CD4-positive, alpha-beta T cell treated with Interleukin-17A for 1 hour (primary cell): Measurements from ENCODE around the gene EDNRA.

Experiments used
- DNase-seq: peaks from one replicate; pipeline ENCODE4 v3.0.0-alpha.2; 2020

EDNRA gene

DNA sequence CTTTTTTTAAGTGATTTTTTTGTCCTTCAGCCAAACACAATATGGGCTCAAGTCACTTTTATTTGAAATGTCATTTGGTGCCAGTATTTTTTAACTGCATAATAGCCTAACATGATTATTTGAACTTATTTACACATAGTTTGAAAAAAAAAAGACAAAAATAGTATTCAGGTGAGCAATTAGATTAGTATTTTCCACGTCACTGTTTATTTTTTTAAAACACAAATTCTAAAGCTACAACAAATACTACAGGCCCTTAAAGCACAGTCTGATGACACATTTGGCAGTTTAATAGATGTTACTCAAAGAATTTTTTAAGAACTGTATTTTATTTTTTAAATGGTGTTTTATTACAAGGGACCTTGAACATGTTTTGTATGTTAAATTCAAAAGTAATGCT, 62.1 kb downstream of the EDNRA start:
- DNase-seq = no peak

DNA sequence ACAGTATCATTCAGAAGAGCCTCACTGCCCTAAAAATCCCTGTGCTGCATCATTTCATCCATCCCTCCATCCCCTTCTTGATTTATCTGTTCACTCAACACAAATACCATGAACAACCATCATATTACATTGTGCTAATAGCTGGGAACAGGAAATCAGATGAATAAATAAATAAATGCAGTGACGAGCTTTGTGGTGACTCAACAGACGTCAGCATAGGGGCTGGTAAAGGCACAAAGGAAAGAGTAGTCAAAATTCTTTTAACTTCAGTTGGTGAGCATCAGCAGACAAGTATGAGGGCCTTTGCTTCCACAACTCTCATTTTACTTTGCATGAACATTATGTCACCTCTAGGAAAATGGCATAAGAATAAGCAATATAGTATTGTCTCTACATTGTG, 65.5 kb downstream of the EDNRA start:
- DNase-seq = no peak

DNA sequence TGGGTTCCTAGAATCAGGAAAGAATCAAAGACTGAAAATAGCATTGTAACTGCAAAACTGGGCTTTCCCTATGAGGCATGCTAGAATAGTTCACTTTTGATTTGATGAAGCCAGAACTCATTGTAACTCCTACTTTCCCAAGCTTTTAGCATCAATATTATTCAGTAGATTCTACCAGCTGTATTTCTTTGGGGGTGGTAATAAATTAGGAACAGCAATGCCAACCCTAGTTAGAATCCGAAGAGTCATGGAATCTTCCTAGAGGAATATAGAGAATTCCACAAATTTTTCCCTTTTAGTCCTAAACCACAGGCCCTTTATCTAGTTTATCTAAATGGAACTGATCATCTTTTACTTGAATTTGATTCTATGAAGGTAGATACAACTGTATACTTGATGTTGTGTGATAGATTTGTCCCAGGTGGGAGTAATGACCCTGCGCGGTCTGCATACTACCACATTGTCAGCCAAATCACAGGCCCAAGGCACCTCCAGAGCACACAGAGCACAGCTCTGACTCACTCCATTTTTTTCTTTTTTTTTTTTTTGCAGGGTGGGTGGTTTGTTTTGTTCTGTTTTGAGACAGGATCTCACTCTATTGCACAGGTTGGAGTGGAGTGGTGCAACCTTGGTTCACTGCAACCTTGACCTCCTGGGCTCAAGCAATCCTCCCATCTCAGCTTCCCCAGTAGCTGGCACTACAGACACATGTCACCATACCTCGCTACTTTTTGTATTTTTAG, 66.6 kb downstream of the EDNRA start:
- DNase-seq = no peak

DNA sequence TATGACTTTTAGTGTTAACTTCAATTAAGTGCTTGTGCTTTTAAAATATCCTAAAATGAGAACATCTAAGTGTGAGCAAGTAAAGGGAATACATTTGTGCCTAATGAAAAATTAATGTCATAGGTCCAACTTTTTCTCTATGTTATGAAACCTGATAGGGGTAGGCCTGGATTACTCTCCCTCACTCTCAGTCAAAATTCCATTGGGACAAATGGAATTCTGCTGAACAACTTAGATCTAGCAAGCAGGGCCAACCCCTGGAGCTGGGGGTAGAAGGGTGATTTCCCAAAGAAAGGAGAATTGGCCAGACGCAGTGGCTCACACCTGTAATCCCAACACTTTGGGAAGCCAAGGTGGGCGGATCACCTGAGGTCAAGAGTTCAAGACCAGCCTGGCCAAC, 67.4 kb downstream of the EDNRA start:
- no peak for DNase-seq

DNA sequence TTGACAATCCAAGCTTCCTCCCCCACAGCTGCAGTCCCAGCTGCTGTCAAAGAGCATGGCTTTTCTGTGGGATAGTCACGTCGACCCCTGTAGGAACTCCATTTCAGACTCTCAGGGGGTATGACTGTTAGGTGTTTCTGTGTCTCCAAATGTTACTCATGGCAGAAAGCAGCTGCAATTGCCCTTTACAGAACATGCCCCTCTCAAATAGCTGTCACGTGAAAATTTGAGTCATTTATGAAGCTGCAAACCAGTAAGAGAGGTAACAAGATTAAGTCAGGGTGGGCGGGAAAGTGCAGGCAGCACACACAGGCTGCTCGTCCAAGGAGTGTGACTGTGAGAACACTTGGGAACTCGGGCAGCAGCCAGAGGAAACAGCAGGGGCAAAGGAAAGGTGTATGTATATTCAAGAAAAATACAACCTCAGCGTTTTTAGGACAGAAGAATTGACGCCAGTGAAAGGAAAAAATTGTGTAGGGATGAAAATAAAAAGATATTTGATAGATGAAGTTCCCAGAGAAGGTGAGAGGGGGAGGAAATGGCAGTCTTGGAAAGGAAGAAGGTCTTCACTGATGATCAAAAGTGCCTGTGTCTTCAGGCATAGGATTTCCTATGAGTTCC, 69.8 kb downstream of the EDNRA start:
- no peak for DNase-seq

DNA sequence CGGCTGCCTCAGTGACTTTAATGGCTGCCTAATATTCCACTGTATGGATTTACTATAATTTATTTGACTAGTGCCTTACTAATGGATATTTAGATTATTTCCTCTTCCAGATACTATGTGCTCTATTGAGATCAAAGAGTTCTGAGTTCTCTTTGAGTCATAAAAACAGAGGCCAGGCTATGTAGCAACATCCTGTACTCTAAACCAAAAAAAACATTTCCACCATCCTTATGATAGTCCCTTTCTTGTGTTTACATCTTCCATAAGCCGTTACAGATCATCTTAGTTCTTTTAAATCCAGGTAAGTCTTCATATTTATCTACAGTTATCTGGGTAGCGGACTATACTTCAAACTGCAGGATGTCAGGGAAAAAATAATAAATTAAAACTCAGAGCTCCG, 79.7 kb downstream of the EDNRA start:
- no peak for DNase-seq

DNA sequence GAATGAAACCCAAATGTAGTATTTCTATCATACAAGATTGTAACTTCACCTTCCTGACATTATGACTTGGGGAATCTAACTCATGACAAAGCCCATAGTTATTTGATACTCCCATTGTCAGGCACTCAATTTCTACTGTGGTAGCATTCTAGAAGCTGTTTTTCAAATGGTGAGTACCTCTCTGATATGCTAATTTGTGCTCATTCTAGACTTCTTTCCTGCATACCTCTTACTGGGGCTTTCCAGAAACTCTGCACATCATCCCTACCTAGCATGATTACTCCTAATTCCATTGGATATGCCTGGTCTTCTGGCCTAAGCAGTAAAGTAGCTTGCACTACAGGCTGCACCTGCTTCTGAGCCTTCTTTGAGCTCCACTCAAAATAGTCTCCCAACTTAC, 85.9 kb downstream of the EDNRA start:
- DNase-seq = no peak

DNA sequence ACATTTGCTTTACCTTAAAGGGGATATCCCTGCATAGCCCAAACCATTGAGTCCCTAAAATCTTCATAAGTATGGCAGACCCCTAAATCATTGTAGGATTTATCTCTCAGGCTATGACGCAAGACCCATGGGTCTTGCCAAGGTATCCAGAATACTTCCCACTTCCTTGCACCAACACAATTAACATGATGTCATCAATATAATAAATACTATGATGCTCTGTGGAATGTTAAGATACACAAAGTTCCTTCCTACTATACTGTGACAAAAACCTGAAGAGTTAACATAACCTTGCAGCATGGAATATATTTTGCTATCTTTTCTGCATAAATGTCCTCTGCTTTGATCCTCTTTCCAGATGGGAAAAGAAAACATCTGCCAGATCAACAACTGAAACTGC, 86.4 kb downstream of the EDNRA start:
- DNase-seq = no peak

DNA sequence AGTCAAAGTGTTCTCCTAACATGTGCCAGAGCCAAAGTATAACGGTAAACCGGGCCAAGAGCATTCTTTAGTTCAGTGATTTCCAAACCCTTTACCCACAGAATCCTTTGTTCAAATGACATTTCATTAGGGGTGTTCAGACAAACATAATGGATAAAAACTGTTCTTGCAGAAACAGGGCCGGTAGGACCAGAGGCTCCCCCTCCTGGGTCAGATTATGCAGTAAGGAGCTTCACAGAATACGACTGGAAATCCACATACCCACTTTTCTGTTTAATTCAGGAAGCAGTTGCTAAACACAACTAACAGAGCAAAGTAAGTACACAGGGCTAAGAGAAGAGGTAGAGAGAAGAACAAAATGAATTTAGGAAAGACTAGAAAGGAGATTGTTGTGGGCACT, 89.7 kb downstream of the EDNRA start:
- no peak for DNase-seq

DNA sequence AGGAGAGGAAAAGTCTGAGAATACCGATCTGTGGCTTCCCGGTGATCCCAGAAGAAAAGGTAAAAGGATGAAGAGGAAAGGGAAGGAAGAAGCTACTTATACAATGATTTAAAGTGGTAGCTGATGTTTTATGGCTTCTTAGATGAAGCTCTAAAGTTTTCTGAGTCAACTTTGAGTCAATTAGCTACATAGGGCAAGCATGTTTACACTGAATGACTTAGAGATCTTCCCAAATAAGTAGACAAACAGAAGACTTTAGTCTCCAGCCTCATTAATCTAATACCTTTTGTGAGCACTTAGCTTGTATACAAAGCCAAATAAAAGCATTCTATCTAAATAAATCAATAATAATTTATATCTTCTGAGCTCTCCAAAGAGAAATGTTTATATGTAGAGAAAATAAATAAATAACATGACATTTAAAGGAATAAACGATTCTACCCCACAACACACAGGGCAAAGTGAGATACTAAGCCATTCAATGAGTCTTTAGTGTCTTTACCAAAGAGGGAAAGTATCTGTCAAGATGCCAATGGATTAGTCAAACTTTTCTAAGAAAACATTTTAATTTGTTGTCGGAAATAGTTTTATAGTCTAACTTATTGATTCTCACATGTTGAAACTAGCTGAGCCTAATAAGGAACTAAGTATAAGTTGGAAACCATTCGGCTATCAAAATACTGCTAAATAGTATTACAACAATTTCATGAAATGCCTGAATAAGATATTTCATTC, 90.3 kb downstream of the EDNRA start:
- DNase-seq = no peak

DNA sequence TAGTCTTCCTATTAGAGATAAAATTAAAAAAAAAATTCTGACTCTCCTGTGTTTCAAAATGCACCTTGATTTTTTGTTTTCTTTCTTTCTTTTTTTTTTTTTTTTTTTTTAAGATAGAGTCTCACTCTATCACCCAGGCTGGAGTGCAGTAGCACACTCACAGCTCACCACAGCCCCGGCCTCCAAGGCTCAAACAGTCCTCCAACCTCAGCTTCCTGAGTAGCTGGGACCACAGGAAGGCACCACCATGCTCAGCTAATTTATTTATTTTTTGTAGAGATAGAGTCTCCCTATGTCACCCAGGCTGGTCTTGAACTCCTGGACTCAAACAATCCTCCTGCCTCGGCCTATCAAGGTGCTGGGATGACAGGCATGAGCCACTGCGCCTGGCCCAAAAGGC, 95.2 kb downstream of the EDNRA start:
- DNase-seq = no peak

DNA sequence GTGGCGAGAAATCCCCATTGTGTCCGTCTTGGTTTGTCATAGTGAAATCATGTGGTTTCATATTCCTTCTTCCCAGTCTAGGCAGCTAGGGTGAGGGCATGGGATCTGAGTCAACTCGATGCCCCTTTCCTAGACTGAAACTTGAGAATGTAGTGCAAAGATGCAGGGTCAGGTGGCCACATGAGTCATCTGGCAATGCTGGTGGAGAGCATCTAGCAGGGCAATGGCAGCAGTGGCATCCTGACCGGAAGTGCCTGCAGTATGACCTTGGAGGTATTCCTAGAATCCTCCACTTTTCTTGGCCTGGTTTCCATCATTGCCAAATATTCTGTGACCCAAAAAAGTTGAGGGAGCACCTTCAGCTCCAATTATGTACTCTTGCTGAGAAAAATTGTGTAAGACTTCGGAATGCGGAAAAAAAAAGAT, 97.2 kb downstream of the EDNRA start:
- no peak for DNase-seq

DNA sequence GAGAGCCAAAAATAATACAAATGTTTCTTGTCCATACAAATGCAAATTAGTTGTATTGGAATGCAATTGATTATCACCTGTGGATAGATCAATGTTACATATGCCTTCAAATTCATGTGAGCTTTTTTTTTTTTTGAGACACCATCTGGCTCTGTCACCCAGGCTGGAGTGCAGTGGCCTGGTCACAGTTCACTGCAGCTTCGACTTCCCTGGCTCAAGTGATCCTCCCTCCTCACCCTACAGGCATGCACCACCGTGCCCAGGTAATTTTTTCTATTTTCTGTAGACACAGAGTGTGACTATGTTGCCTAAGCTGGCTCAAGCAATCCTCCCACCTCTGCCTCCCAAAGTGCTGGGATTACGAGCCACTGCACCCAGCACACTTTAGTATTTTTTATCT, 97.7 kb downstream of the EDNRA start:
- DNase-seq = no peak

DNA sequence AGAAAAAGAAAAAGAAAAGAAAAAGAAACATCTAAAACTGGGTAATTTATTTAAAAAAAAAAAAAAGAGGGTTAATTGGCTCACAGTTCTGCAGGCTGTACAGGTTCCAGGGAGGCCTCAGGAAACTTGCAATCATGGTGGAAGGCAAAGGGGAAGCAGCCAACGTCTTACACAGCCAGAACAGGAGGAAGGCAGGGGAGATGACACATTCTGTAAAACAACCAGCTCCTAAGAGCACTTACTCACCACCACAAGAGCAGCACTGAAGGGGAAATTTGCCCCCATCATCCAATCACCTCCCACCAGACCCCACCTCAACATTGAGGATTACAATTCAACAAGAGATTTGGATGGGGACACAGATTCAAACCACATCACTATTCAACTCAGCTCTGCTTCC, 99.5 kb downstream of the EDNRA start:
- DNase-seq = no peak

DNA sequence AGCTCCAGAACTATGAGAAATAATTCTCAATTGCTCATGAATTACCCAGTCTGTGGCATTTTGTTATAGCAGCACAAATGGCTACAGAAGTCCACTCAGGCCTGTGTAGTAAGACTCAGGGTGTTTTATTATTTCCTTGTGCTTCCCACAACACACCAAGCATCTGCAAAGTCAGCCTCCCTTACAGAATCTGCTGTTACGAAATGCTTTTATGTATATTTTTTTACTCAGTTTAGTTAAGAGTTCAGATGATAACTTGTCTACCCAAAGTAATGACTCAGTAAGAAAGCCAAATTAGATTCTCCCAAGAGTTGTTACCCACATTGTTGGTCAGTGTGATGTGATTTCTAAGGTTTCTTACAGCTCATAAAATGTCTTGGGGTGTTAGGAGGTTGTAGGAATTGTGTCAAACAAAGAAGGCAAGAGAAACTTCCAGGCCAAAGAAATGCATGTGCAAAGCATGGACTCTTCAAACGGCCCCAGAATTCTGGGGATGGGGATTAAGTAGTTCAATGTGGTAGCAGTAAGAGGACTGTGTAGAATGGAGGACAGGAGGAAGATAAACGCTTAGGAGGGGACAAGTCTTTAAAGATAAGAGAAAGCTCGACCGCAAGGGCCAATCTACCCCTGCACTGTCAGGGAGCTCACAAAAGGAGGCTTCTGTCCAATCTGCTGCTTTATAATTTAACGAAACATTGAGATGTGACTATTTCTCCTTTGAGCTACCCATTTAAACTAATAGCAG, 100.9 kb downstream of the EDNRA start:
- DNase-seq = no peak

DNA sequence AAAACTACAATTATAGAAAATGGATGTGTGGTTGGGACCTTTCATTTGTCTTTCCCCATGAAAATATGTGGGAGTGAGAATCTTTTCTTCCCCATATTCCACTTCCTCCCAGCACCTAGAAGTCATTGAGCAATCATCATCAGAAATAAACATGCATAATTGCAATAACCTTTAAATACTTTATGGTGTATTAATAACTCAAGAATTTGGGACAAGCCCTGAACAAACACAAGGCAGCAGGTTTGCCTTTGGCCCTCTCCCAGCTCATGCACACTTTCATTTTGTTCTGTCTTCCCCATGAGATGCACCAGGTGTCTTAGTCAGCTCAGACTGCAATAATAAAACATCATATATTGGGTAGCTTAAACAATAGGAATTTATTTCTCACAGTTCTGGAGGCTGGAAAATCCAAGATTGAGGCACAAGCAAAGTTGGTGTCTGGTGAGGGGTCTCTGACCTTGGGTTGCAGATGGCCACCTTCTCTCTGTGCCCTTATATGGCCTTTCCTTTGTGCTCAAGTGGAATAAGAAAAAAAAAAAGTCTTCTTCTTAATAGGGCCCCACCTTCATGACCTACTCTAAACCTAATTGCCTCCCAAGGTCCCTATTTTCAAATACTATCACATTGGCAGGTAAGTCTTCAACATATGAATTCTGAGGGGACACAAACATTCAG, 101.6 kb downstream of the EDNRA start:
- DNase-seq = no peak

DNA sequence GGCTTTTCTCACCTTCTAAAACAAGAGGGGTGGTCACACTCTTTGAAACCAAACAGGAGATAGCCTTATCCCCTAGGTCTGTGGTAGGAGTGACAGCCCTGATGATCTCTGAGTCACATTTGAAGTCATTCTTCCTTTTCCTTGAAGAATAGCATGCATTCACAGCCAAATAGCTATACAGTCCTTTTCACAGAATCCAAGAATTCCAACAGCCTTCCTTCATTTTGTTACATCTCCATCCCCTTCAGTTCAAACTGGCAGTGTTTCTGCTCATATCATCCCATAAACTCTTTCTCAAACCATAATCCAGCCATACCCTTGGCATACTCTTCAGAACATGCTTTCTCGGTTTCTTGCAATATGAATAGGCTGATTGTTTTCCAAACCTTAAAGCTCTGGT, 103.0 kb downstream of the EDNRA start:
- DNase-seq = no peak

DNA sequence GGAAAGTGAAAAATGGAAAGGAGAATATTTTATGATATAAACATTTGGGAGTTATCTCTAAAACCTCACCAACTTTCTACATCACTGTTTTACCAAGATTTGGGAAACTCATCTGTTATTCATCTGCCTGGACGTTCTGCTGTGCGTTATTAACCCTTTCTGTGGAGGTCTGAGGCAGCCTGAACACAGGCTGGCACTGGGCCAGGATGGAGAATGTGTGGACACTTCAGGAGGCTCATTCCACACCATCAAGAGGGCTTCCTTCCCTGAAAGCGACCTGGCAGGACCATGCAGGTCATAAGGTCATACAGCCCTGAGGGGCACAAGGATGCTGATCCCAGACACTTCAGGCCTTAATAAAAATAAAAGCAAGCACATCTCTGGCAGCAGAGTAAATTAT, 105.1 kb downstream of the EDNRA start:
- no peak for DNase-seq

DNA sequence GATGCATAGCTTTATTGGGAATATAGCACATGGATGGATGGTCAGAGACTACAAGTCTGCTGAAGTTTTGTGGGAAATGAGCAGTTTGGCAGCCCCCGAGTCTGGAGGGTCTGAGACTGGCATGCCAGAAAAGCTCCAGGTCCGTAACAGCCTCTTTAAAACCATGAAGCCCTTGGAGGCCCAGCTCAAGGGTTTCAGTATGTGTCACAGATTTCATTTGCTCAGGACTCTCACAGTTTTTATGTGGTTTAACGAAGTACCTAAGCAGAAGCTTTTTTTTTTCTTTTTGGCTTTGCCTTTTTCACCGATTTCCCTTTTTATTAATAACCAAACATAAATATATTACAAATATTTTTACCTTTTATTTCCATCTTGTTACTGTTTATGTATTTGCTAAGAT, 105.7 kb downstream of the EDNRA start:
- no peak for DNase-seq

DNA sequence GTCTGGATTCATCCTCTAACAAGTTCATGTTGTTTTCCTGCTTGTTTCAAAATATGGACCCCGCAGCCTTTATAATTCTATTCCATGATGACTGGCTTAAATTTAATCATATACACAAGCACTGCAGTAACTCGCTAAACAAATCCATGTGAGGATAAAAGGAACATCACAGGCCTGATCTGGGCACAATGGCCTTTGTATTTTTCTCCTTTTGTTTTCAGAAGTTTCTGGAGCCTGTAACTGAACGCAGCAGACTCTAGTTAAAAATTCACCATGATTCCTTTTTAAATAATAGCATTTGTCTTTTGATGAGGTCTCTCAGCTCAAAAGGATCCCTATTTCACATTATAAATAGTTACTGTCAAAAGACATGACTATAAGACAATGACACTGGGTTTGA, 106.1 kb downstream of the EDNRA start:
- DNase-seq = no peak

DNA sequence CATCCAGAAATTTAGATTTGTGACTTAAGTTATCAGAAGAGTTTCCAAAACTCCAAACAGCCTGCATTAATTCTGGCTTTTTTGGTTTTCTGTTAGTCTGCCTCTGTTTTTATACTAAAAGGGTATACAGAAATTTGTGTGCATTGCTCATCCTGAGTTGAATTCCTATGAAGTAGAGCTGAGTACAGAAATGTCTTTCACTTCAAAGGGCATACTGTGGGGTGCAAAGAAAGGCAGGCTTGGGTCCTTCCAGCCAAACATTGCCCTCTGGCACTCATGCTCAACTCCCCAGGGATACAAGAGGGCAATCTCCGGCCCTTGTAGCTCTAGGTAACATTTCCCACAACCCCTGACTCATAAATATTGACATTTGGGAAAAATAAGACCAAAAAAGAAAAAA, 108.7 kb downstream of the EDNRA start:
- DNase-seq = no peak

DNA sequence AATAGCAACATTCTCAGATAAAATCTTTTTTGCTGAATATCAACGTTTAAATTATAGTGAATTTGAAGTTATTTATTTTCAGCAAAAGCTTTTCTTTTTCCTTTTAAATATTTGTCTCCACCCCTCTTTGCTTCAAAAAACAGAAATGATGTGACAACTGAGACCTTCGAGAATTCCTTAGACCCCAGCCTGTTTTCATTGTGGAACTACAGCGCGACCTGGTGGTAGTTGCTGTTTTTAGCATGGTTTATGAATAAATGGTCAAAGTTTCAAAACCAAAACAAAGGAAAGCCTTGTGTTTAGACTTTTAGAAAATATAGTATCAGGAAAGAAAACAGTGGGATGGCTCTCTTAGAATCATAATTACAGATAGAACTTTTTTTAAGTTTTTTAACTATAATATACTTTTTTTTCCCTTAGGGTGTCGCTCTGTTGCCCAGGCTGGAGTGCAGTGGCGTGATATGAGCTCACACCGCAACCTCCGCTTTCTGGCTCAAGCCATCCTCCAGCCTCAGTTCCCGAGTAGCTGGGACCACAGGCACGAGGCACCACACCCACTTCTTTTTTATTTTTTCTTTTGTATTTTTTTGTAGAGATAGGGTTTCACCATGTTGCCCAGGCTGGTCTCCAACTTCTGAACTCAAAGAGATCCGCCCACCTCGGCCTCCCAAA, 109.5 kb downstream of the EDNRA start:
- peak; percentile 41 for DNase-seq
